GM15510 (cell line): ENCODE measurements around the gene PRR12.

Source experiments
- POLR2A ChIP-seq: IDR thresholded peaks from 3 replicates; pipeline ENCODE4 v1.6.1; 2011; ENCODE audit warnings: borderline replicate concordance; ENCODE audit not compliant: insufficient read length; ENCODE audit errors: extremely low read depth

PRR12 gene, protein sequence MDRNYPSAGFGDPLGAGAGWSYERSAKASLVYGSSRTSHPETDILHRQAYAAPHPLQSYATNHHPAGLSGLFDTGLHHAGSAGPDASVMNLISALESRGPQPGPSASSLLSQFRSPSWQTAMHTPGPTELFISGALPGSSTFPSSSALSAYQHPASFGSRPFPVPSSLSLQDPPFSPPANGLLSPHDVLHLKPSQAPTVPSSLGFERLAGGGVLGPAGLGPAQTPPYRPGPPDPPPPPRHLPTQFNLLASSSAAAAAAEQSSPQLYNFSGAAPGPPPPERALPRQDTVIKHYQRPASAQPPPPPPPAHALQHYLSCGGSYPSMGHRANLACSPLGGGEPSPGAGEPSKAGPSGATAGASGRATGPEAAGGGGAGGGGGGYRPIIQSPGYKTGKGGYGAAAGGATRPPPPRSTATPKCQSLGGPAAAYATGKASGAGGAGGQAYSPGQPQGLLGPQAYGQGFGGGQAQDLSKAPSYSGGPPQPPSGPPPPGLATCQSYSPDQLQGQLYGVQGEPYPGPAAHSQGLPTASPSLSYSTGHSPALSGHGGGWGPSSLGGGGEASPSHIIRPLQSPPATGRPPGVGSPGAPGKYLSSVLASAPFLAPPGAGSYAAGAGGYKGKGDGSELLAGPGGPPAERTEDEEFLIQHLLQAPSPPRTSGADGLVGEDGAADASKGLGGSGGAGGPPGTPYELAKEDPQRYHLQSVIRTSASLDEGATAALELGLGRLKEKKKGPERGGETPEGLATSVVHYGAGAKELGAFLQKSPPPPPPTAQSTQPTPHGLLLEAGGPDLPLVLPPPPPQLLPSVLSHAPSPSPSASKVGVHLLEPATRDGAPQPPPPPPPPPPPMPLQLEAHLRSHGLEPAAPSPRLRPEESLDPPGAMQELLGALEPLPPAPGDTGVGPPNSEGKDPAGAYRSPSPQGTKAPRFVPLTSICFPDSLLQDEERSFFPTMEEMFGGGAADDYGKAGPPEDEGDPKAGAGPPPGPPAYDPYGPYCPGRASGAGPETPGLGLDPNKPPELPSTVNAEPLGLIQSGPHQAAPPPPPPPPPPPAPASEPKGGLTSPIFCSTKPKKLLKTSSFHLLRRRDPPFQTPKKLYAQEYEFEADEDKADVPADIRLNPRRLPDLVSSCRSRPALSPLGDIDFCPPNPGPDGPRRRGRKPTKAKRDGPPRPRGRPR (N-terminal part only)

DNA sequence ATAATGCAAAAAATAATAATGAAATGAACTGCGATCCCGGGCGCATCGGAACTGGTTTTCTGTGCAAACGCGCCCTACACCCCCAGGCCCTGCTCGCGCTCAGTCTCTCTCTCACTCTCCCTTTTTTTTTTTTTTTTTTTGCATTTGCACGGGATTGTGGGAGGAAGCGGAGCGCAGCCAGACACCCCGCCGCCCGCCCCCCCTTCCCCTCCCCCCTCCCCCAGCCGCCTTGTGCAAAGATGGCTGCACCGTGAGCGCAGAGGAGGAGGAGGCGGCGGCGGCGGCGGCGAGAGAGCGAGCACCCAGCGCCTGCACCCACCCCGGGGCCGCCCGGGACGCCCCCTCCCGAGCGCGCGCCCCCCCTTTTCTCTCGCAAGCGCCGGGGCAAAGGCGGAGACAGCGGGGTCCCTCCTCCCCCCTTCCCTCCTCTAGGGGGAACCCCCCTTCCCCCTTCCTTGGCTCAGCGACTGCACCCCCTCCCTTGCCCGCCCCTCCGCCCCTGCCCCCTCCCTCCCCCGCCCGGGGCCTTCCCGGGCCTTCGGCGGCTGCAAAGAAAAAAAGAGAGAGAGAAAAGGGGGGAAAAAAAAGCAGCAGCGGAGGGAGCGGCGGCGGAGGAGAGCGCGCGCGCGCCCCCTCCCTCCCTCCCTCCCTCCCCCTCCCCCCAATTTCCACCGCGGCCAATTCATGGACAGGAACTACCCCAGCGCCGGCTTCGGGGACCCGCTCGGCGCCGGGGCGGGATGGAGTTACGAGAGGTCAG is at the start of gene PRR12:
PRR12 (plus strand) TSS at position 212 of the 760 bp plus-strand sequence; CDS start at position 685, 473 bp downstream.
- peak; percentile 48 for TF ChIP-seq POLR2A

DNA sequence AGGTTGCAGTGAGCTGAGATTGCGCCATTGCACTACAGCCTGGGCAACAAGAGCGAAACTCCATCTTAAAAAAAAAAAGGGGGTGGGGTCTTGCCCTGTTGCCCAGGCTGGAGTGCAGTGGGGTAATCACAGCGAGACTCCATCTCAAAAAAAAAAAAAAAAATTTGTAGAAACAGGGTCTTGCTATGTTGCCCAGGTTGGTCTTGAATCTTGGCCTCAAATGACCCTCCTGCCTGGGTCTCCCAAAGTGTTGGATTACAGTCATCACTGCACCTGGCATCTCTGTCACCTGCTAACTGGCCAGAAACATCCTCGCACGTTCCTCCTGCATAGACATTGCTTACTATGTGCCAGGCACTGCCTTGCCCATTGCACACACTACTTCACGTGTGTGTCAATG is 49.1 kb upstream of the PRR12 start:
- no peak for TF ChIP-seq POLR2A

DNA sequence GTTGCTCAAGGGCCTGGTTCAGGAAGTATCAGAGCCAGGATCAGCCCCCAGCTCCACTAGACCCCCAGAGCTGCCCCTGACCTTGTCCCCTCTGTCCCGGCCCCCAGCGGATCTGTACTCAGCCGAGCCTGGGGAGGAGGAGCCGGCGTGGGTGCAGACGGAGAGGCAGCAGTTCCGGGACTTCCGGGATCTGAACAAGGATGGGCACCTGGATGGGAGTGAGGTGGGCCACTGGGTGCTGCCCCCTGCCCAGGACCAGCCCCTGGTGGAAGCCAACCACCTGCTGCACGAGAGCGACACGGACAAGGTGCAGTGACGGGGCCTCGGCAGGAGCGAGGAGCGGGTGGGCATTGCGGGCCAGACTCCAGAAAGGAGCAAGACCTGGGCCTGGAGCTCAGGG is 48.5 kb upstream of the PRR12 start:
- TF ChIP-seq POLR2A = no peak

DNA sequence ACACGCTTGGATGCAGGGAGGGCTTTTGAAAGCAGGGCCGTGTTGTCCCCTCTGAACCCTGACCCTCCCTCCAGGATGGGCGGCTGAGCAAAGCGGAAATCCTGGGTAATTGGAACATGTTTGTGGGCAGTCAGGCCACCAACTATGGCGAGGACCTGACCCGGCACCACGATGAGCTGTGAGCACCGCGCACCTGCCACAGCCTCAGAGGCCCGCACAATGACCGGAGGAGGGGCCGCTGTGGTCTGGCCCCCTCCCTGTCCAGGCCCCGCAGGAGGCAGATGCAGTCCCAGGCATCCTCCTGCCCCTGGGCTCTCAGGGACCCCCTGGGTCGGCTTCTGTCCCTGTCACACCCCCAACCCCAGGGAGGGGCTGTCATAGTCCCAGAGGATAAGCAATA is 48.0 kb upstream of the PRR12 start:
- no peak for TF ChIP-seq POLR2A

DNA sequence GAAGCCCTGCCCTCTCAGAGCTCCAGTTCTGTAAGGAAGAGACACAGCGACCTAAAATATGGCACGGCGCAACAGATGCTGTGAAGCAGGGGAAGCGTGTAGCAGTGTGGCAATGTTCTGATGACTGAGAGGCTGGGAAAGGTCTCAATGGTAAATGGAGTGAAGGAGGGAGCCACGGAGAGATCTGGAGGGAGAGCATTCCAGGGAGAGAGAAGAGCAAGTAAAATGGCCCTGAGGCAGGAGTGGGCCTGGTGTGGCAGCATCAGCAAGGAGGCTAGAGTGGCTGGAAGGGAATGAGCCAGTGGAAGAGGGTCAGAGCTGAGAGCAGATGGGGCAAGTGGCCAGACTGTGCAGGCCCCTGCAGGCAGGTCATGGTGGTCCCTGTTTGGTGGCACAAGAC is 46.8 kb upstream of the PRR12 start:
- TF ChIP-seq POLR2A = no peak

DNA sequence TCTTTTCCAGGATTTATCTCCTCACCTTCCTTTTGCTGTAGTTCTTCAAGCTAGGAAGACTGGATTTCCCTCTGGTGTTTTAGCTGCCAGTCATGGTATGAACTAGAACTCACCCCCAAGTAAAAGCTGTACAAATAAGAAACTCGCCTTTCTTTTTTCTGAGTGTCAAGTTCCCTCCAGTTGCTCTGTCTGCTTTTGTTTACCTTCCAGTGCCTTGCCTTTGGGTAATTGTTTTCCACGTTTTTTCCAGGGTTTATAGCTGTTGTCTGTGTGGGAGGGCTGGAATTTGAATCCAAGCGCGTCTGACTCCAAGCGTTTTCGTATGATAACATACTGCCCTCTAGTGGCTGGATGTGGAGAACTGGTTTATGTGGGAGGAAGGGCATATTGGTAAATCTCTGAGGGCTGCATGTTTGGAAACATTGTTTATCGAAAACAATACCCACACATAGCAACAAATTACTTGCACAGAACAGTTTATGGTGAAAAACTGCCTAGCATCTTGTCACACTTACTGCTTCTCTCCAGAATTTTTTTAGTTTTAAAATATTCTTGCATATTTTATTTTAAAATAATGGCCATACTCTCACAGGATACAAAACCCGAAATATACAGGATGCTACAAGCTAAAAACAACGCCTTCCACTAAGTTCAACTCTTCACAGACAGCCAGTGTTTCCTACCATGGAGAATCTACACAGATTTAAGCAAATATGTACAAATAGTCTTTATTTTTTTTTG is 44.0 kb upstream of the PRR12 start:
- no peak for TF ChIP-seq POLR2A

DNA sequence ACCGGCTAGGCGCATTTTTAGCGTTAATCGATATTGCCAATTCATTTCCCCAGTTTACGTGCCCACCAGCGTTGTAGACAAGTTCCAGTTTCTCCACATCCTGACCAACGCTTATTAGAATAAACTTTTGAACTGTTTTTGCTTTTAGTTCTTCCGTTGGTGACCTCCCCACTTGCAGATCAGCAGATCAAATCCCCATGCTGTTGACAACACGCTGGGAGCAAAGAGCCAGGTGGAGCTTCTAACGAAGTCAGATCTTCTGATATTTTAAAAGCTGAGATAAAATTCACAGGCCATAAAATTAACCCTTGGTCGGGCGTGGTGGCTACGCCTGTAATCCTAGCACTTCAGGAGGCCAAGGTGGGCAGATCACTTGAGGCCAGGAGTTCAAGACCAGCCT is 41.9 kb upstream of the PRR12 start:
- no peak for TF ChIP-seq POLR2A

DNA sequence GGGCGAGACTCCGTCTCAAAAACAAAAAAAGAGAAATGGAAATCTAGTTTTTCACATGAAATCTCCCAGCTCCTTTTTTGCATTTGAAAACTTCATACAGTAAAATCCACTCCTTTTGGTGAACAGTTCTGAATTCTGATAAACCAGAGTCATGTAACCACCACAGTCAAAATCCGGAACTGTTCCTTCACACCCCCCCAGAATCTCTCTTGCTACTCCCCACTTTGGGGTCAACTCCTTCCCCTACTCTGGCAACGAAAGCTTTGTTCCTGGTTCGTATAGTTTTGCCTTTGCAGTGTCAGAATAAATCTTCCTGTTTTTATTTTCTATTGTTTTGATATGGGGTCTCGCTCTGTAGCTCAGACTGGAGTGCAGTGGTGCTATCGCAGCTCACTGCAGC is 39.5 kb upstream of the PRR12 start:
- no peak for TF ChIP-seq POLR2A

DNA sequence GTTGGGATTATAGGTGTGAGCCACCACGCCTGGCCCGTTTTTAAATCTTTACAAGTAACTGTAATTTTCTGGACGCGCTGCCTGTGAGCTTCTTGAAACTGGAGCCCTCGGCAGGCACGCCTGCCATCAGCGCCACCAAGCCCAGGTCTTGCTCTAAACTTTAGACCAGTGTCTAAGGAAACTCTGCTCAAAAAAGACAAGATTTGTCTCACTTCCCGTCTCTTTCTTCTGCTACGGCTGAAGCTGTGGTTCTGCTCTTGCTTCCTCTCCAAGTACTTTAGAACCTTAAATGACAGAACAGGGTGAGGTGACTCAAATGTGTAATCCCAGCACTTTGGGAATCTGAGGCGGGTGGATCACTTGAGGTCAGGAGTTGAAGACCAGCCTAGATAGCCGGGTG is 38.2 kb upstream of the PRR12 start:
- TF ChIP-seq POLR2A = no peak

DNA sequence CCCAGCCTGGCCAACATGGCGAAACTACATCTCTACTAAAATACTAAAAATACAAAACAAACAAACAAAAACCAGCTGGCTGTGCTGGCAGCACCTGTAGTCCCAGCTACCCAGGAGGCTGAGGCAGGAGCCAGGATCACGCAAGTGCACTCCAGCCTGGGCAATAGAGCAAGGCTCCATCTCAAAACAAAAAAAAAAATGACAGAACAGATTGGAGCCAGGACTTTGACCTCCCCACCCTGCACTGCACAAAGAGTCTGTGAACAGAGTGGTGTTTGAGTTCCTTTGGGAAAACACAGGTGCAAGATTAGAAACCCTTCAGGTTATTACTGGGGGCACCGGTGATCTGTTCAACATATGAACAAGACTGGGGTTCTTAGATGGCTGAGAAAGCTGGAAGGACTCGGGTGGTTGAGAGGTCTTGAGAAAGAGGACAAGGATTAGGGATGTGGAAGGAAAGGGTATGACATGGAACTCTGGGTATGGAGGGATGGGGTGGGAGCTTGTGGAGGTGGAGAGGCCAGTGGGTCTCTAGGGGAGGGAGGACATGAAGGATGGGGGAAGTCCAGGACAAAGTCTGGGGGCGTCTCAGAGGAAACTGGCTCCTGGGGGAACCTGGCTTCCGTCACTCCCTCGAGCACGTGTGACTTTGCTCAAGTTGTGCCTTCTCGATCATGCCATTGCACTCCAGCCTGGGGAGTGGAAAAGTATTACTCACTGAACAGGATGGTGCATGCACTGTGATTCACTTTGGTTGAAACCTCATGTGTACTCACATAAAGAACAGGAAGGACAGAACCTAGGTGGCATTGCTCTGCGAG is 37.3 kb upstream of the PRR12 start:
- no peak for TF ChIP-seq POLR2A

DNA sequence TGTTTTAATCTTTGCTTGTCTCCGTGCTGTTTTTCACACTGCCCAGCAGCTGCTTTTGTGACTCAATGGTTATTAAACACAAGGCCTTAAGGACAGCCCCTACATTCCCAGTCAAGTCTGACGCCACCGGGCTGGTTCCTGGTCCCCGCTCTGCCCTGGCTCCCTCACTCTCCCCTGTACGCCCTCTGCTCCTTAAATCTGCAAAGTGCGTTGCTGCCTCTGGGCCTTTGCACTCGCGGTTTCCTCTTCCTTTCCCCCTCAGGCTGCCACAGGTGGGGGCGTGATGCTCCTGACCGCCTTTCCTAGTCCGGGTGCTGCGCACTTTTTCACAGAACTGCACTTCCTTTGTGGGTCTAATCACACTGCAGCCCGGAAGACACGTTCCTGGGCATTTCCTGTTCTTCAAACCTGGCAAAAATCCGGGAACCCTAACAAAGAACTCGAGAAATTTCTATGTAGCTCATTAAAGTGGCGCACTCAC is 36.2 kb upstream of the PRR12 start:
- TF ChIP-seq POLR2A = no peak

DNA sequence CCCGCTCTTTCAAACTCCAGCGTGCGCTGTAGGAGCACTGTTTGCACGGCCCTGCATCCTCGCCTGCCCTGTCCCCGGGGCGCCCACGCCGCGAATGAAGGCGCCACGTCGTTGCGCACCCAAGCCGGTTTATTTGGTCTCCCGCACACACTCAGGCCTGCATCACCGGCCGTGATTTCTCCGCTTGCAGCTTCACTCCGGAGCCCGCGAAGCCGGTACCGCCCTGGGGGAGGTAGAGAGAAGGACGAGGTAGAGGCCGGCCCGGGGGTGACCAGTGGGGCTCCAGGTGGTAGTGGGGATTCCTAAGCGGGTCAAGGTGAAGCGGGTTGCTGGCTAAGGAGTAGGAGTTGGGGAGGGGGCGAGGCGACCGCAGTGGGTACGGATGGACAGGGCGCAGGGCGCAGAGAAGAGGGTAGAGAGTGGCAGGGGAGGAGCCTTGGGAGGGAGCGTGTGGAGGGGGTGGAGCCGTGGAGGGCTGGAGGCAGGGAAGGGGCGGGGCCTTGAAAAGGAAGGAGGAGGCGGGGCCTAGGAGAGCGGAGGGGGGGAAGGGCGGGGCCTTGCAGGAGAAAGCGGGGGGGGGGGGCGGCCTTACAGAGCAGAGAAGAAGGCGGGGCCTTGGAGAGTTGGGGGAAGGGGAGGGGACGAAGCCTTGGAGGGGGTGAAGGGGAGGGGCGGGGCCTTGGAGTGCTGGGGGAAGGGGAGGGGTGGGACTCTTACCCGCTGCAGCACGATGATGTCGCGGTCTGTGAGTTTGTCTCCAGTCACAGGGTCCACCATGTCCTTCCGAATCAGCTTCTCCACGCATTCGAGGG is 35.2 kb upstream of the PRR12 start:
- TF ChIP-seq POLR2A = no peak
